Stimulated activated CD8-positive, alpha-beta memory T cell treated with anti-CD3 and anti-CD28 coated beads, Interleukin-12 subunit alpha, Interleukin-12 subunit beta, amount 100 ng/mL, for 4 hours (primary cell): ENCODE data around the gene BANF2.
"Not testable (repeated sequence)": the region's sequence is repeated elsewhere in the genome, so short reads cannot be mapped to it uniquely, and the experiment has no call there.

Source experiments
- DNase-seq: peaks from one replicate; pipeline ENCODE4 v3.0.0-alpha.2; 2020; ENCODE audit warnings: low read depth

The BANF2 gene

GRCh38 chr20:17766226-17766625 is 66.5 kb downstream of the BANF2 start:
- DNase-seq = no peak

GRCh38 chr20:17767624-17768023 is 67.9 kb downstream of the BANF2 start:
- no peak for DNase-seq

- no peak for DNase-seq
Observed at GRCh38 chr20:17768271-17768670, 68.5 kb downstream of the BANF2 start.

GRCh38 chr20:17769716-17770115 is 70.0 kb downstream of the BANF2 start:
- not testable (repeated sequence) for DNase-seq

GRCh38 chr20:17771206-17772004 is 71.6 kb downstream of the BANF2 start:
- DNase-seq = no peak

GRCh38 chr20:17772005-17772343 is 72.2 kb downstream of the BANF2 start:
- DNase-seq = no peak

GRCh38 chr20:17773619-17774018 is 73.9 kb downstream of the BANF2 start:
- DNase-seq = no peak

GRCh38 chr20:17775600-17775999 is 75.8 kb downstream of the BANF2 start:
- DNase-seq = no peak

GRCh38 chr20:17776551-17776950 is 76.8 kb downstream of the BANF2 start:
- DNase-seq = no peak

- not testable (repeated sequence) for DNase-seq
Observed at GRCh38 chr20:17779011-17779410, 79.2 kb downstream of the BANF2 start.

GRCh38 chr20:17782768-17783167 is 83.0 kb downstream of the BANF2 start:
- no peak for DNase-seq

- DNase-seq = no peak
Observed at GRCh38 chr20:17783671-17784070, 83.9 kb downstream of the BANF2 start.

- DNase-seq = no peak
Observed at GRCh38 chr20:17785007-17785406, 85.2 kb downstream of the BANF2 start.
